Measurements from ENCODE around the gene GCN1.

DNA sequence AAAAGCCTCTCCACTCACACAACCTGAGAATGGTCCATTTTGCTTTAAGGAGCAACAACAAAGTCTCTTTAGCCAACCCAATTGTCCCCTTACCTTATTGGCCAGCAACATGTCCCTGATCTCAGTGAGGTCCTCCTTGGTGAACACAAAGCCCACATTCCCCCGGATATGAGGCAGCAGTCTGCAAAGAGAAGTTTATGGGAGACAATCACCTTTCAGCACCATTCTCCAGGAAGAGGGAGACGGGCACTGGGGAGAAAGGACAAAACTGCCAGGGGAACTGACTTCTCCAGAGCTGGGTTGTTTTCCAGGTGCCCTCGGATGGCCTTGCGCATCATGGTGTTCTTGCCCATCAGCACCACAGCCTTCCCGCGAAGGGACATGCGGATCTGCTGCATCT, 4.5 kb upstream of the GCN1 start:
- TF ChIP-seq, protein P1, sequence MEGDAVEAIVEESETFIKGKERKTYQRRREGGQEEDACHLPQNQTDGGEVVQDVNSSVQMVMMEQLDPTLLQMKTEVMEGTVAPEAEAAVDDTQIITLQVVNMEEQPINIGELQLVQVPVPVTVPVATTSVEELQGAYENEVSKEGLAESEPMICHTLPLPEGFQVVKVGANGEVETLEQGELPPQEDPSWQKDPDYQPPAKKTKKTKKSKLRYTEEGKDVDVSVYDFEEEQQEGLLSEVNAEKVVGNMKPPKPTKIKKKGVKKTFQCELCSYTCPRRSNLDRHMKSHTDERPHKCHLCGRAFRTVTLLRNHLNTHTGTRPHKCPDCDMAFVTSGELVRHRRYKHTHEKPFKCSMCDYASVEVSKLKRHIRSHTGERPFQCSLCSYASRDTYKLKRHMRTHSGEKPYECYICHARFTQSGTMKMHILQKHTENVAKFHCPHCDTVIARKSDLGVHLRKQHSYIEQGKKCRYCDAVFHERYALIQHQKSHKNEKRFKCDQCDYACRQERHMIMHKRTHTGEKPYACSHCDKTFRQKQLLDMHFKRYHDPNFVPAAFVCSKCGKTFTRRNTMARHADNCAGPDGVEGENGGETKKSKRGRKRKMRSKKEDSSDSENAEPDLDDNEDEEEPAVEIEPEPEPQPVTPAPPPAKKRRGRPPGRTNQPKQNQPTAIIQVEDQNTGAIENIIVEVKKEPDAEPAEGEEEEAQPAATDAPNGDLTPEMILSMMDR (conservative IDR thresholded peaks at IDR 0.05 in 1 of 2, IDR thresholded peaks at IDR 0.05 in 1 of 2; ENCODE audit: low read depth in 1 of 2, low read length in 2 of 2): no peak
- TF ChIP-seq EZH2 (IDR thresholded peaks at IDR 0.05; ENCODE audit: low read length, missing control alignments): no peak
